Measurements from ENCODE around the gene TGFBR1. TPM values are rescaled to one million over a fixed set of nuclear protein-coding genes. Genes with fewer than 3 reads are reported as not detected.

The TGFBR1 gene
- total RNA-seq, 4 donors from 2014 or later = 10.1 to 23.3 (median 16.0) TPM

GRCh38 chr9:99140685-99141314 lies 35.9 kb downstream of the TGFBR1 start:
- WGBS, 2 donors = 77 to 90% methylated on average over 2 of the region's 2 CpGs
- TF ChIP-seq POLR2A (IDR thresholded peaks at IDR 0.05) (no peak), CTCF (IDR thresholded peaks at IDR 0.05) (peak in 1 of 3 donors; percentile 75)
- intact Hi-C loops (cut with DNase I; ENCODE audit: low total_unique reads) = loop anchor here (10.0 kb wide), 1 partner anchor 296 kb away; no protein-coding TSS in a partner anchor
- no peak overlapping the region for H3K4me3 ChIP-seq (ENCODE audit: low read depth, poor library complexity, severe bottlenecking)
- no peak for DNase-seq (ENCODE audit: low spot score in 2 of 2)

- WGBS, 2 donors = 79 to 84% methylated on average over 5 of the region's 5 CpGs
- H3K4me3 ChIP-seq (ENCODE audit: low read depth, poor library complexity, severe bottlenecking) = no peak overlapping the region
- no peak for TF ChIP-seq CTCF (IDR thresholded peaks at IDR 0.05)
- TF ChIP-seq POLR2A (IDR thresholded peaks at IDR 0.05) = no peak
- intact Hi-C loops (cut with DNase I; ENCODE audit: low total_unique reads) = loop anchor here (10.0 kb wide), 1 partner anchor 297 kb away; no protein-coding TSS in a partner anchor
- no peak for DNase-seq (ENCODE audit: low spot score in 2 of 2)
Observed at GRCh38 chr9:99141849-99142248, 36.9 kb downstream of the TGFBR1 start.

GRCh38 chr9:99142275-99142674 lies 37.4 kb downstream of the TGFBR1 start:
- intact Hi-C loops (cut with DNase I; ENCODE audit: low total_unique reads) = loop anchor here (10.0 kb wide), 1 partner anchor 297 kb away; no protein-coding TSS in a partner anchor
- TF ChIP-seq POLR2A (IDR thresholded peaks at IDR 0.05) (no peak), CTCF (IDR thresholded peaks at IDR 0.05) (no peak)
- 91% methylated on average over 4 of the region's 4 CpGs for WGBS, 2 donors
- DNase-seq (ENCODE audit: low spot score in 2 of 2) = no peak
- no peak overlapping the region for H3K4me3 ChIP-seq (ENCODE audit: low read depth, poor library complexity, severe bottlenecking)

- TF ChIP-seq POLR2A (IDR thresholded peaks at IDR 0.05) (no peak), CTCF (IDR thresholded peaks at IDR 0.05) (no peak)
- WGBS, 2 donors = 93 to 96% methylated on average over 3 of the region's 3 CpGs
Observed at GRCh38 chr9:99143655-99144054, 38.7 kb downstream of the TGFBR1 start.

GRCh38 chr9:99144966-99145365 lies 40.1 kb downstream of the TGFBR1 start:
- intact Hi-C loops (cut with DNase I; ENCODE audit: low total_unique reads) = loop anchor here (10.0 kb wide), 1 partner anchor 300 kb away; no protein-coding TSS in a partner anchor
- TF ChIP-seq CTCF (IDR thresholded peaks at IDR 0.05) = no peak
- TF ChIP-seq POLR2A (IDR thresholded peaks at IDR 0.05) = no peak
- WGBS, 2 donors = 89% methylated on average over 4 of the region's 4 CpGs
- DNase-seq (ENCODE audit: low spot score in 2 of 2) = no peak
- no peak overlapping the region for H3K4me3 ChIP-seq (ENCODE audit: low read depth, poor library complexity, severe bottlenecking)

More at GRCh38 chr9:99143655-99144054, 38.7 kb downstream of the TGFBR1 start:
- no peak for DNase-seq (ENCODE audit: low spot score in 2 of 2)
- no peak overlapping the region for H3K4me3 ChIP-seq (ENCODE audit: low read depth, poor library complexity, severe bottlenecking)
- intact Hi-C loops (cut with DNase I; ENCODE audit: low total_unique reads) = loop anchor here (10.0 kb wide), 1 partner anchor 299 kb away; no protein-coding TSS in a partner anchor
